HG03457 (cell line): ENCODE data around the gene PDCD1.
"Not testable (repeated sequence)": the region's sequence is repeated elsewhere in the genome, so short reads cannot be mapped to it uniquely, and the experiment has no call there.

Experiments used
- ATAC-seq: cut with Tn5 transposase; IDR thresholded peaks from one replicate; pipeline ENCODE4 v1.9.1; 2021; ENCODE audit warnings: moderate number of reproducible peaks; ENCODE audit not compliant: unreplicated experiment

Gene PDCD1

DNA sequence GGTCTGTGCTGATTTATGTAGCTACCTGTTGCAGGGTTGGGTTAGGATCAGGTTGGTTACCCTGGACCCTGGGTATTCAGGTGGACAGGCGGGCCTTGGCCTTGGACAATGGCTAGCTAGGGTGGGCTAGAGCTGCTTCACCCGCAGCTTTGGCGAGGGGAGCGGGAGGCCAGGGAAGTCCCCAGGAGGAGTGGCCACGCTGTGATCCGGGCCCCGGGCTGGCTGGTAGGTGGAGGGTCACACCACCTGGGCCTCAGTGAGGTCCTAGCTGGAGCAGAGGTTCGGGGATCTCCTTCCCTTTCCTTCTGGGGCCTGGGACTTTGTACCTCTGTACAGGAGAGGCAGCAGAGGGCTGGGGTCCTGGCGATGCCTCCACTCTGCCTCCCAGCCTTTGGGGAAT, 20.6 kb upstream of the PDCD1 start:
- no peak for ATAC-seq

GRCh38 chr2:241877989-241878970, 19.6 kb upstream of the PDCD1 start:
- no peak for ATAC-seq

- ATAC-seq, result no peak
Observed at GRCh38 chr2:241877197-241877685, 18.5 kb upstream of the PDCD1 start.

- no peak for ATAC-seq
Observed at GRCh38 chr2:241876528-241877196, 18.0 kb upstream of the PDCD1 start.

GRCh38 chr2:241875754-241876527, 17.2 kb upstream of the PDCD1 start:
- not testable (repeated sequence) for ATAC-seq

DNA sequence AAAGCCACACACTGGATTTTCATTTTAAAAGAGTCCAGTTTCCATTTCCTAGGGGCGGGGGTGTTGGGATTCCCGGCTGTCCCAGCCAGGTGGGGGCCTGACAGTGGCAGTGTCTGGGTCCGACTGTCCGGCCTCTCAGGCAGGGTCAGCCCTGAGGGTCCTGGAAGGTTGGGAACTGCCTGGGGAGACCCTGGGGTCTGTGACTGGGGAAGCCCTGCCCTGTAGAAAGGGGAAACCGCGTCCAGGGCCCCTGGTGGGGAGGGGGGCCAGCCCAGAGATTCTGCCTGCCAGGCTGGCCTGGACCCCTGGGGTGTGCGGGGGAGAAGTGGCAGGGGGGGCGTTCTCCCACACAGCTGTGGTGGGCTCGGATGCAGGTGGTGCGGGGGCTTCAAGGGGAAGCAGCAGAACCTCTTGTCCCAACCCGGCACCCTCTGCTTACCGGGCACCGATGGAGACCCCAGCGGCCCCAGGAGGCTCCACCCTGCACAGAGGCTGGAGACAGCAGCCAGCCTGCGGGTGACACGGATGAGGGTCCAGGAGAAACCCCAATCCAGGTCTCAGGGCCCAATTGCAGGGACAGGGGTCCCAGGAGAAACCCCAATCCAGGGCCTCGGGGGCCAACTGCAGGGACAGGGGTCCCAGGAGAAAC, 15.7 kb upstream of the PDCD1 start:
- ATAC-seq, result no peak

GRCh38 chr2:241873803-241874110, 15.1 kb upstream of the PDCD1 start:
- ATAC-seq, result no peak

- ATAC-seq, result no peak
Observed at GRCh38 chr2:241873081-241873802, 14.5 kb upstream of the PDCD1 start.

DNA sequence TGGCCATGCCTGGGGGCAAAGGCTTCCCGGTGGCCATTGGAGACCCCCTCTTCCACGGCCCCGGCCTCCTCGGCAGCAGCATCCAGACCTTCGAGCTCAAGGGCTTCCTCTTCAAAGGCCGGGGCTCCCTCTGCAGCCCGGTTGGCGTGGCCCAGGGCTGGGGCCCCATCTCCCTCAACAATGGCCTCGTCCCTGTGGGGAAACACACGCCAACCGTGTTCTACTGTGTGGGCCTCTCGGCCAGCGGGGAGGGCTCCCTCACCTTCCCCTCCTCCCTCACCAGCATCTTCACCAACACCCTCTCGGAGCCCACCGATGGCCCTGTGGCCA, 13.6 kb upstream of the PDCD1 start:
- ATAC-seq, result no peak

- ATAC-seq, result no peak
Observed at GRCh38 chr2:241871538-241872312, 13.0 kb upstream of the PDCD1 start.

DNA sequence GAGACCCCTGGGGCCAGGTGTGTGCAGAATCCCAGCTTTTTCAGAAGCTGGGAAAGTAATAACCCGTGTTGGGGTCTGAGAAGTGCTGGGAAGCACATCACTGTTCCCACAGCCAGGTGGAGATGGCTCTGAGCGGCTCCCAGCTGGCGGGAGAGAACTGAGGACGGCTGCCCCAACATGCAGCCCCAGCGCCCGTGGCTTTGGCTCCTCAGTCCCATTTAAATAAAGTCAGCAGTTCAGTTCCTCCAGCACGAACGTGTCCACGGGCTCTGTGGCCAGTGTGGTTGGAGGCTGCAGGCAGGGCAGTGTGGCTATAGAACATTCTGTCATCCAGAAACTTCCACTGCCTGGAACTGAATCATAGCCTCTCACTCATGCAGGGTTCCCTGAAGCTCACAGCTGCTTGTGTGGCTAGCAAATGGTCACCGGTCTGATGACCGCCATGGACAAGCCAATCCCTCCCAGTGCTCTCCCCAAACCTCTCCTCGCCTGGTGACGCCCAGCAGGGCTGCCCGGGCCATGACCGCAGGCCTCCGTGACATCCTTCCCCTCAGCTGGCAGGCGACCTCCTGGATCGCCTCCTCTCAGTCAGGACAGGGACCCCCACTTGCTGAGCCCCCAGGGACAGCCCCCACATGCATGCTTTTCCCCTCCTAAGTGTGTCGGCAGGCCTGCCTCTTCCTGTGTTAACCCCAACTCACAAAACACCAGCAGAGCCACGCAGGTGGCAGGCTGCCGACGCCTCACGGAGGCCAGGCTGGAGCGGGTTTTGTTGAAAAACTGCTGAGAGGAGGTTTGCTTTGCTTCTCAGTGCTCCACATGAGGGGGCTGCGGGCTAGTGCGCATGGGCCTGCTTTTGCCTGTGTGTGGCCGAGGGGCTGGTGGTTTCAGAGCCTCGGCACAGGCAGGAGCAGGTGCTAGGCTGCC, 12.2 kb upstream of the PDCD1 start:
- no peak for ATAC-seq

GRCh38 chr2:241870081-241870541, 11.4 kb upstream of the PDCD1 start:
- no peak for ATAC-seq

DNA sequence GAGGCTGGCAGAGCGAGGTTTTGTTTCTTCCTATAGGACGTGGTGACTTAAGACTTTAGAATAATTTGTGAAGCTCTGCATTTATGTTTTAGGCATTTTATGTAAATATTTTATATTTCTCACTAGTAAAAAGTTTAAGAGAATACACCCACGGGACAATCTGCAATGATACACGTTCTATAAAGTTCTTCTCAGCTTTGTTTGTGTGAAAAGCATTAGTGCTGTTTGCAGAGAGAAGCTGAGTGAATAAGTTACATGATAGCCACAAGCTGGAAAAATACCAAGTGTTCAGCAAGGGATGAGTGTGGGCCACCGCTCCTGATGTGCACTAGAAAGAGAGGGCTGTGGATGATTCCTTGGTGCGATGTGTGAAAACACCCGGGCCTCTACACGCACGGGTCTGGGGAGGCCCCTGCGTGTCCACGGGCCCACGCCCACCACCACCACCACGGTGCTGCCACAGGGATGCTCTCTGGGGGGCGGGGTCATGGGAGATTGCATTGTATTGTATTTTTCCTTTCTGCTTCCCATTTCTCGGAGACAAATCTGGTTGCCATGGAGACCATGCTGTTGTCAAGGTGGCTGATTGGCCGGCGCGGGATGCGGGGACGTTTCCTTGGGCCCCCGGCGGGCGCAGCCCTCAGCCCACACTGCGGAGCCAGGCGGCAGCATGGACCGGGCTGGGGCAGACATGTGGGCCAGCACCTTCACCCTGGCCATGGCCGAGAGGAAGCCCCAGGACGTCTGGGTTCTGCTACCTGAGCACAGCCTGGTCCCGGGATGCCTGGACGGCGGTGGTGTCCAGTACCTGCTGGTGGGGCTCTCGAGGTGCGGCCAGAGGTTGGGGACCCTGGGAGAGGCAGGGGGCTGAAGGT, 10.6 kb upstream of the PDCD1 start, which contains the start of gene RTP5:
Gene RTP5, plus strand, starts transcription at position 643 of the 875 bp plus-strand sequence. Its CDS starts 28 bp downstream, at position 671.
- no peak for ATAC-seq

GRCh38 chr2:241868661-241869081, 10.0 kb upstream of the PDCD1 start:
- ATAC-seq, result no peak

GRCh38 chr2:241867776-241868420, 9.2 kb upstream of the PDCD1 start:
- no peak for ATAC-seq

- no peak for ATAC-seq
Observed at GRCh38 chr2:241866790-241867645, 8.3 kb upstream of the PDCD1 start.
